Activated T-helper 1 cell treated with anti-CD3 and anti-CD28 coated beads, Interleukin-12 subunit alpha, Interleukin-12 subunit beta, Interleukin-2, Interleukin-4 antibody, amounts not matched to agents 30 ng/mL and 10 ng/mL and 1 ng/mL, durations not matched to agents 14 hours and 24 hours and 36 hours (primary cell): ENCODE data around the gene SMKR1. TPM values are rescaled to one million over a fixed set of nuclear protein-coding genes. Genes with fewer than 3 reads are reported as not detected.
"Not testable (repeated sequence)": the region's sequence is repeated elsewhere in the genome, so short reads cannot be mapped to it uniquely, and the experiment has no call there.

ENCODE experiments used
- DNase-seq: peaks from one replicate; pipeline ENCODE4 v3.0.0; 2021; ENCODE audit warnings: low spot score
- H3K27ac Mint-ChIP-seq: one replicate; pipeline ENCODE4 v1.8.0; 2021; ENCODE audit warnings: mild to moderate bottlenecking, mixed read lengths
- H3K27me3 Mint-ChIP-seq: one replicate; pipeline ENCODE4 v1.8.0; 2022; ENCODE audit warnings: mild to moderate bottlenecking, moderate library complexity, mixed read lengths; ENCODE audit not compliant: insufficient read depth
- H3K36me3 Mint-ChIP-seq: one replicate; pipeline ENCODE4 v1.8.0; 2021; ENCODE audit warnings: low read depth, mixed read lengths
- H3K4me1 Mint-ChIP-seq: one replicate; pipeline ENCODE4 v1.8.0; 2021; ENCODE audit warnings: low read depth, mixed read lengths
- H3K4me3 Mint-ChIP-seq: one replicate; pipeline ENCODE4 v1.8.0; 2021; ENCODE audit warnings: mild to moderate bottlenecking, moderate library complexity, mixed read lengths
- H3K9me3 Mint-ChIP-seq: one replicate; pipeline ENCODE4 v1.8.0; 2021; ENCODE audit warnings: mixed read lengths
- intact Hi-C: fragments of 100-400 bp; cut with micrococcal nuclease; formaldehyde crosslinking; loops from one replicate; pipeline ENCODE4 v1.15.1; 2024
- total RNA-seq: library from RNA; stranded (reverse); gene quantifications from 2 replicates; pipeline ENCODE4 v1.2.3, GENCODE V29; 2022

The SMKR1 gene
- total RNA-seq, 1 donor from 2014 or later, result 4.8 TPM

DNA sequence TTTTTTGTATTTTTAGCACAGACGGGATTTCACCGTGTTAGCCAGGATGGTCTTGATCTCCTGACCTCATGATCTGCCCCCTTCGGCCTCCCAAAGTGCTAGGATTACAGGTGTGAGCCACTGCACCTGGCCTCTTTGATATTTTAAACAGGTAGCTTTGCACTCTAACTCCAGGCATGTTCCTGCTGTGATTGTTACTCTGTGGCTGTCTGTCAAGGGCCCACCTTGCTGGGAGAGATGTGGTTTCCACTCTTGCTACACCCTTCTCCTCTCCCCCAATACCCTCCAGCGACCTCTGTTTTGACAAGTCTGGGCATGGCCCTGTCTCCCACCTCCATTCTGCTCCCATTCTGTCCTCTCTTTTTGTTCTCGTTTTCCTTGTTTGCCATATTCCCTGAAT is 17.1 kb downstream of the SMKR1 start:
- Mint-ChIP-seq H3K4me1 (no peaks in the 10 kb centered on the region), H3K27ac (no peak overlapping the region), H3K27me3 (peaks cover 25% of the 10 kb centered on the region), H3K36me3 (no peaks in the 10 kb centered on the region), H3K9me3 (no peaks in the 10 kb centered on the region), H3K4me3 (no peak overlapping the region)
- intact Hi-C loops, result no loop called here
- no peak for DNase-seq

GRCh38 chr7:129522088-129522970 is 20.0 kb downstream of the SMKR1 start:
- no peak overlapping the region for H3K27ac Mint-ChIP-seq
- H3K9me3 Mint-ChIP-seq, result no peaks in the 10 kb centered on the region

DNA sequence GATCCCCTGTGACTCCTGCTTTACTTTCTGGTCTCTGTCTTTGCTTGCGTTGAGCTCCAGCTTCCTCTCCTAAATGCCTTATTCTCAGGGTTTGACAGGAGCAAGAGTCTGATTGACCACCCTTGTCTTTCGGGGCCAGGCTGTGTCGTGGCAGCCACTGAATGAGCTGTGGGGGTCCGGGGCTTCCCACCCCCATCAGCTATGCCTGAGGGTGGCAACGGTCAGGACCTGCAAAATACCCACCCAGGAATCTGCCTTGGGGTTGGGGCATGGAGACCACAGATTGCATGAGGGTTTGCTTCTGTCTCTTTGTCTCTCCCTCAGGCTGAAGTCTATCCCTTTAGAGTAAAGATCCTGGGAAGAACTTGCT is 20.6 kb downstream of the SMKR1 start:
- H3K36me3 Mint-ChIP-seq, result no peaks in the 10 kb centered on the region
- no peak for DNase-seq
- H3K27ac Mint-ChIP-seq, result no peak overlapping the region
- no peak overlapping the region for H3K4me3 Mint-ChIP-seq
- peaks cover 21% of the 10 kb centered on the region for H3K27me3 Mint-ChIP-seq
- H3K9me3 Mint-ChIP-seq, result no peaks in the 10 kb centered on the region
- intact Hi-C loops, result no loop called here
- H3K4me1 Mint-ChIP-seq, result no peaks in the 10 kb centered on the region

More at GRCh38 chr7:129522088-129522970, 20.0 kb downstream of the SMKR1 start:
- Mint-ChIP-seq H3K4me1 (no peaks in the 10 kb centered on the region), H3K4me3 (no peak overlapping the region), H3K27me3 (peaks cover 21% of the 10 kb centered on the region), H3K36me3 (no peaks in the 10 kb centered on the region)
- DNase-seq, result no peak
- intact Hi-C loops, result no loop called here

DNA sequence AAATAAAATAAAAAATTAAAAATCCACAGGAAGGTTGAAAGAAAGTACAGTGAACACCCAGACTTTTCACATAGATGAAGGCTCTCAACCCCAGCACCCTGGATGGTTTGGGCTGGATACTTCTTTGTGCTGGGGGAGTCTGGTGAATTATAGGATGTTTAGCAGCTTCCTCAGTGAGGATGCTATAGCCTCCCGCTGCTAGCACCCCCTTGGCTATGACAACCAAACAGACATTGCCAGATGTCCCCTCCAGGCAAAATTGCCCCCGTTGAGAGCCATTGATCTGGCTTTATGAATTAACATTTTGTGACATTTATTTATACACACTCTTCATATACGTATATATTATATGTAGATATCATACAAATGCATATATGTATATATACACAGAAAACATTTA is 21.6 kb downstream of the SMKR1 start:
- Mint-ChIP-seq H3K27me3 (peaks cover 21% of the 10 kb centered on the region), H3K27ac (no peak overlapping the region), H3K4me3 (no peak overlapping the region), H3K4me1 (no peaks in the 10 kb centered on the region), H3K36me3 (no peaks in the 10 kb centered on the region), H3K9me3 (no peaks in the 10 kb centered on the region)
- DNase-seq, result no peak
- intact Hi-C loops, result no loop called here

GRCh38 chr7:129524405-129524804 is 22.1 kb downstream of the SMKR1 start:
- intact Hi-C loops, DNase-seq, H3K4me1 Mint-ChIP-seq, H3K27ac Mint-ChIP-seq, H3K4me3 Mint-ChIP-seq, H3K9me3 Mint-ChIP-seq, H3K36me3 Mint-ChIP-seq: not testable (repeated sequence)
- H3K27me3 Mint-ChIP-seq, result peaks cover 21% of the 10 kb centered on the region

GRCh38 chr7:129525225-129525862 is 23.0 kb downstream of the SMKR1 start:
- Mint-ChIP-seq H3K36me3 (no peaks in the 10 kb centered on the region), H3K4me1 (no peaks in the 10 kb centered on the region), H3K9me3 (no peaks in the 10 kb centered on the region), H3K4me3 (no peak overlapping the region), H3K27me3 (peaks cover 17% of the 10 kb centered on the region), H3K27ac (no peak overlapping the region)
- no peak for DNase-seq
- intact Hi-C loops, result no loop called here

GRCh38 chr7:129529643-129530042 is 27.3 kb downstream of the SMKR1 start:
- H3K36me3 Mint-ChIP-seq, result no peaks in the 10 kb centered on the region
- H3K9me3 Mint-ChIP-seq, result no peaks in the 10 kb centered on the region
- no peaks in the 10 kb centered on the region for H3K27me3 Mint-ChIP-seq
- intact Hi-C loops, result loop anchor here (2.0 to 10.0 kb wide), 6 partner anchors 161 to 1672 kb away; partner anchors contain the start of gene HILPDA
- no peak overlapping the region for H3K4me3 Mint-ChIP-seq
- H3K27ac Mint-ChIP-seq, result peak overlapping the region; percentile 23
- no peak for DNase-seq
- peaks cover 10% of the 10 kb centered on the region for H3K4me1 Mint-ChIP-seq

- peak; percentile 8 for DNase-seq
- Mint-ChIP-seq H3K4me1 (peaks cover 12% of the 10 kb centered on the region), H3K36me3 (no peaks in the 10 kb centered on the region), H3K4me3 (no peak overlapping the region), H3K9me3 (no peaks in the 10 kb centered on the region), H3K27ac (peak overlapping the region; percentile 79), H3K27me3 (no peaks in the 10 kb centered on the region)
- intact Hi-C loops, result loop anchor here (1.0 to 10.0 kb wide), 11 partner anchors 29 to 1674 kb away; partner anchors contain the start of genes HILPDA, NRF1 and SMKR1
Measured at GRCh38 chr7:129530795-129531391, 28.6 kb downstream of the SMKR1 start.

DNA sequence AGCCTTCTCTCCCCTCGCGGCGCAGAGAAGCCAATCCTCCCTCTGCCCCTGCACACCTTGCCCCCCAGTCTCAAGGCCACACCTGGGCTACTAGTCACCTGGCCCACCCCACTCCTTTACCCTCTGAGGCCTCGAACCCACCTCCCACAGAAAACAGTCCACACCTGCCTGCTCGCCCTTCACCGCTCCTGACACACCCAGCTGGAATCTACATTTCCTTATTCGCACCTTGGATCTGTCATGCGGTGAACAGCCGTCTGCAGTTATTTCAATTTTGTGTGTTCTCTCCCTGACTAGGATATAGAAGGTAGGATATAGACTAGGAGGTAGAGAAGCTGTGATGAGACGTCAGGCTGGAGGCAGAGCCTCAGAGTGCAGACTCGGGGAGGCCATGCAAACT is 29.4 kb downstream of the SMKR1 start:
- DNase-seq, result no peak
- H3K9me3 Mint-ChIP-seq, result no peaks in the 10 kb centered on the region
- H3K27me3 Mint-ChIP-seq, result no peaks in the 10 kb centered on the region
- H3K4me1 Mint-ChIP-seq, result peaks cover 19% of the 10 kb centered on the region
- H3K27ac Mint-ChIP-seq, result no peak overlapping the region
- intact Hi-C loops, result loop anchor here (1.0 to 10.0 kb wide), 11 partner anchors 29 to 1674 kb away; partner anchors contain the start of genes HILPDA, NRF1 and SMKR1
- H3K4me3 Mint-ChIP-seq, result no peak overlapping the region
- no peaks in the 10 kb centered on the region for H3K36me3 Mint-ChIP-seq

GRCh38 chr7:129532375-129532774 is 30.0 kb downstream of the SMKR1 start:
- no peaks in the 10 kb centered on the region for H3K36me3 Mint-ChIP-seq
- no peaks in the 10 kb centered on the region for H3K27me3 Mint-ChIP-seq
- no peak for DNase-seq
- no peak overlapping the region for H3K4me3 Mint-ChIP-seq
- H3K9me3 Mint-ChIP-seq, result no peaks in the 10 kb centered on the region
- peaks cover 19% of the 10 kb centered on the region for H3K4me1 Mint-ChIP-seq
- intact Hi-C loops, result loop anchor here (5.0 to 10.0 kb wide), 2 partner anchors 1078 to 1675 kb away; partner anchors contain the start of gene HILPDA
- peak overlapping the region; percentile 16 for H3K27ac Mint-ChIP-seq

GRCh38 chr7:129534558-129535274 is 32.4 kb downstream of the SMKR1 start:
- not testable (repeated sequence) for H3K4me3 Mint-ChIP-seq, H3K27ac Mint-ChIP-seq, H3K27me3 Mint-ChIP-seq, DNase-seq, H3K36me3 Mint-ChIP-seq, H3K9me3 Mint-ChIP-seq
- intact Hi-C loops, result loop anchor here (5.0 to 10.0 kb wide), 2 partner anchors 1080 to 1677 kb away; partner anchors contain the start of gene HILPDA
- H3K4me1 Mint-ChIP-seq, result peaks cover 19% of the 10 kb centered on the region

- Mint-ChIP-seq H3K36me3 (no peaks in the 10 kb centered on the region), H3K27ac (peak overlapping the region; percentile 27), H3K4me1 (peaks cover 14% of the 10 kb centered on the region), H3K9me3 (no peaks in the 10 kb centered on the region), H3K4me3 (no peak overlapping the region), H3K27me3 (peaks cover 2% of the 10 kb centered on the region)
- intact Hi-C loops, result loop anchor here (10.0 kb wide), 1 partner anchor 1081 kb away; the partner anchor contains the start of gene HILPDA
- DNase-seq, result no peak
Measured at GRCh38 chr7:129535896-129536295, 33.6 kb downstream of the SMKR1 start.
